H1 (cell line): ENCODE results near the gene C5AR1. TPM values are rescaled to one million over a fixed set of nuclear protein-coding genes. Genes with fewer than 3 reads are reported as not detected.

ENCODE experiments used
- CHD7 ChIP-seq: fragments of 300-600 bp; sonication (generic); IDR thresholded peaks from 2 replicates; pipeline ENCODE4 v1.7.1; 2012; ENCODE audit warnings: low read length, moderate library complexity, mild to moderate bottlenecking, inconsistent platforms; ENCODE audit not compliant: insufficient replicate concordance
- SAP30 ChIP-seq: fragments of 300-600 bp; sonication (generic); IDR thresholded peaks from 2 replicates; pipeline ENCODE4 v1.7.1; 2012; ENCODE audit warnings: low read length, moderate library complexity, mild to moderate bottlenecking, inconsistent platforms; ENCODE audit not compliant: insufficient read depth, insufficient replicate concordance
- SP2 ChIP-seq: IDR thresholded peaks from 2 replicates; pipeline ENCODE4 v1.6.1; 2012; ENCODE audit warnings: mild to moderate bottlenecking, low read length, inconsistent platforms
- polyA plus RNA-seq, 7 experiments: library from polyadenylated mRNA; depleted of rRNA in 3 of 7; stranded (reverse) in 5 of 7; unstranded in 2 of 7; fragments of >200 nt in 5 of 7; fragments of 200-250 nt in 2 of 7; gene quantifications; 1 replicate in 5 of 7; 2 replicates in 1 of 7; 4 replicates in 1 of 7; pipeline versions ENCODE4 v1.2.1 to v1.2.3, GENCODE V29; 2011 to 2013; ENCODE audit warnings: missing spikeins in 2 of 7, mixed read lengths in 2 of 7
- total RNA-seq: library from RNA; stranded (reverse); fragmentation: NEBNext Ultra II Directional; extraction: Animal tissue kit (Norgen Biotek cat#: 25700); gene quantifications from 2 replicates; pipeline ENCODE4 v1.2.1, GENCODE V29; 2021

The C5AR1 gene
- total and polyA plus RNA-seq, 2 of the 8 experiments (the other 6 are each of a cell fraction or from before 2014, with no cell fraction given), result 0.20 TPM; not detected in 1

- TF ChIP-seq CHD7 (no peak), SAP30 (no peak), SP2 (no peak)
Measured at GRCh38 chr19:47356900-47357299, 47.2 kb downstream of the C5AR1 start (continued).
